Pancreas (tissue), 10 donors: ENCODE measurements around the gene LRMDA. TPM values are rescaled to one million over a fixed set of nuclear protein-coding genes. Genes with fewer than 3 reads are reported as not detected.
A peak's percentile ranks its signal among the peaks of the same experiment; 100 is the strongest.

ENCODE experiments used
- ATAC-seq, 4 donors: fragments of 200-7000 bp; cut with Tn5 transposase; one replicate each; pipeline versions ENCODE4 v1.8.0 to v1.9.1; 2020; ENCODE audit warnings: mild to moderate bottlenecking in 4 of 4, moderate library complexity in 4 of 4
- DNase-seq, 6 donors: peaks; one replicate each; pipeline ENCODE4 v3.0.0-alpha.2; 2020
- FAIRE-seq: peaks from 2 replicates; lab custom pipeline; 2012; peaks lifted over from hg19 to GRCh38; lab: Jason Lieb, UNC
- H3K27ac ChIP-seq, 4 donors: fragments of 200-600 bp; sonication (generic); 1 replicate in 3 of 4; 2 replicates in 1 of 4; pipeline versions ENCODE4 v1.5.0 to v1.8.0; 2020
- H3K27me3 ChIP-seq, 4 donors: fragments of 200-600 bp; one replicate each; pipeline ENCODE4 v1.8.0; 2021
- H3K36me3 ChIP-seq, 3 donors: fragments of 200-600 bp; sonication (generic) in 1 of 3; one replicate each; pipeline versions ENCODE4 v1.5.0 to v1.8.0; 2020 to 2021
- H3K4me1 ChIP-seq, 3 donors: fragments of 200-600 bp; one replicate each; pipeline ENCODE4 v1.8.0; 2021
- H3K4me3 ChIP-seq, 4 donors: fragments of 200-600 bp; sonication (generic) in 2 of 4; one replicate each; pipeline versions ENCODE4 v1.5.0 to v1.8.0; 2020 to 2021
- H3K9me3 ChIP-seq, 4 donors: fragments of 200-600 bp; one replicate each; pipeline ENCODE4 v1.8.0; 2021
- WGBS, 2 donors: extraction: QIAGEN DNeasy Blood & Tissue Kit; methylation state at CpG; one replicate each; pipeline ENCODE4 v1.1.7; 2013; 5-methylcytosine and 5-hydroxymethylcytosine counted together
- intact Hi-C, 3 donors: fragments of 100-400 bp; cut with DNase I; formaldehyde crosslinking; loops; one replicate each; pipeline versions ENCODE4 v1.11.1 to v1.14.2; 2022
- polyA plus RNA-seq, 2 donors: library from polyadenylated mRNA; stranded (reverse); fragments of 200-250 nt; gene quantifications; one replicate each; pipeline ENCODE4 v1.2.3, GENCODE V29; 2013
- total RNA-seq, 6 donors: library from RNA; stranded (reverse); fragmentation: NEBNext Ultra II Directional in 4 of 6; extraction: Animal tissue kit (Norgen Biotek cat#: 25700) in 4 of 6; gene quantifications; one replicate each; pipeline versions ENCODE4 v1.2.1 to v1.2.4, GENCODE V29; 2021 to 2023
- TF ChIP-seq, protein P1 (sequence below), 4 donors: fragments of 200-600 bp; sonication (generic) in 3 of 4; IDR thresholded peaks; one replicate each; pipeline versions ENCODE4 v1.5.0 to v1.8.0; 2021; ENCODE audit warnings: antibody characterized with exemption in 4 of 4
- donor health status: healthy with polysubstance abuse.
- donor health status: DM: no; HTN: no; CAD: no; lungs with moderate emphysema.
- donor health status: DM: no; HTN: no; CAD: no.
- donor health status: control.
- donor health status: control.
- donor health status: Bipolar disorder and iron deficiency.
- donor health status: DM: yes; HTN: yes; CAD: no.
- donor health status: DM: no; HTN: no; CAD: no.
- donor health status: DM: no; HTN: no; CAD: no.
- donor health status: DM: yes; HTN: yes; CAD: no.

LRMDA gene
- total and polyA plus RNA-seq, 8 donors = 4.6 to 21.2 (median 13.4) TPM

DNA sequence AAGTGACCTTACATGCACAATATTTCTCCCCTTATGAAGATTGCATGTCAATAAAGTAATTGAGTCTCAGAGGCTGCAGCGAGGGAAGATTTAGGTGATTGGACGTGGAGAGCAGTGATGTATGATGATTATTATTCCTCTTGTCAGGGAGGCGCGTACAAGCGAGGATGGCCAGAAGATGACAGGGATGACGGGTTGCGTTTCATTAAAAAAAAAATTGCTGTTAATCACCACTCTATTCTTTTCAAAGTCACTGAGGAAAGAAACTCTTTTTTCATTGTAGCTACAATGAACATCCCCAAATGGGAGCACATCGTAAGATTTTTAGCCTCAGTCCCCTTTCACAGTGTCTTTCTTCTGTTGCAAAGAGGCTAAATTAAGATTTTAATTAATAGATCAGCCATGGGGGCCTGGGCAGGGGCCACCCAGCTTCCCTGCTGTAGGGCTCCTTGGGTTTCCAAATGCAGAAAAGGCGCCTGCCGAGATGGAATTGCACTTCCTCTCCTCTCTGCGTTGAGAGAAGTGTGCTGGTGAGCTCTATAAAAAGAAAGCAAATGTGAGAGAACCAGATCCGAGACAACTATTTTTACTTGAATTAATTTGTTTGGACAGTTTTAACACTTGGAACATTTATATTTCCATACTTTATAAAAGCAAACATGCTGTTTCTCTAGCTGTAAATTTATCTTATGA is 998.1 kb downstream of the LRMDA start:
- H3K27me3 ChIP-seq = no peaks in the 10 kb centered on the region
- DNase-seq (no peak), FAIRE-seq (peak; percentile 51), ATAC-seq (peak in 3 of 4 donors; percentile 31 to 49 (median 49))
- intact Hi-C loops = no loop called here
- H3K9me3 ChIP-seq = no peaks in the 10 kb centered on the region
- H3K36me3 ChIP-seq = no peaks in the 10 kb centered on the region
- TF ChIP-seq, protein P1, sequence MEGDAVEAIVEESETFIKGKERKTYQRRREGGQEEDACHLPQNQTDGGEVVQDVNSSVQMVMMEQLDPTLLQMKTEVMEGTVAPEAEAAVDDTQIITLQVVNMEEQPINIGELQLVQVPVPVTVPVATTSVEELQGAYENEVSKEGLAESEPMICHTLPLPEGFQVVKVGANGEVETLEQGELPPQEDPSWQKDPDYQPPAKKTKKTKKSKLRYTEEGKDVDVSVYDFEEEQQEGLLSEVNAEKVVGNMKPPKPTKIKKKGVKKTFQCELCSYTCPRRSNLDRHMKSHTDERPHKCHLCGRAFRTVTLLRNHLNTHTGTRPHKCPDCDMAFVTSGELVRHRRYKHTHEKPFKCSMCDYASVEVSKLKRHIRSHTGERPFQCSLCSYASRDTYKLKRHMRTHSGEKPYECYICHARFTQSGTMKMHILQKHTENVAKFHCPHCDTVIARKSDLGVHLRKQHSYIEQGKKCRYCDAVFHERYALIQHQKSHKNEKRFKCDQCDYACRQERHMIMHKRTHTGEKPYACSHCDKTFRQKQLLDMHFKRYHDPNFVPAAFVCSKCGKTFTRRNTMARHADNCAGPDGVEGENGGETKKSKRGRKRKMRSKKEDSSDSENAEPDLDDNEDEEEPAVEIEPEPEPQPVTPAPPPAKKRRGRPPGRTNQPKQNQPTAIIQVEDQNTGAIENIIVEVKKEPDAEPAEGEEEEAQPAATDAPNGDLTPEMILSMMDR (IDR thresholded peaks at IDR 0.05) = no peak
- H3K27ac ChIP-seq = peak overlapping the region in 2 of 4 donors; percentile 34 to 64
- WGBS, 2 donors = 66 to 69% methylated on average over 12 of the region's 12 CpGs
- peak overlapping the region in 1 of 4 donors; percentile 10 for H3K4me3 ChIP-seq
- H3K4me1 ChIP-seq = peaks cover 12 to 41% (median 14%) of the 10 kb centered on the region in 3 donors

DNA sequence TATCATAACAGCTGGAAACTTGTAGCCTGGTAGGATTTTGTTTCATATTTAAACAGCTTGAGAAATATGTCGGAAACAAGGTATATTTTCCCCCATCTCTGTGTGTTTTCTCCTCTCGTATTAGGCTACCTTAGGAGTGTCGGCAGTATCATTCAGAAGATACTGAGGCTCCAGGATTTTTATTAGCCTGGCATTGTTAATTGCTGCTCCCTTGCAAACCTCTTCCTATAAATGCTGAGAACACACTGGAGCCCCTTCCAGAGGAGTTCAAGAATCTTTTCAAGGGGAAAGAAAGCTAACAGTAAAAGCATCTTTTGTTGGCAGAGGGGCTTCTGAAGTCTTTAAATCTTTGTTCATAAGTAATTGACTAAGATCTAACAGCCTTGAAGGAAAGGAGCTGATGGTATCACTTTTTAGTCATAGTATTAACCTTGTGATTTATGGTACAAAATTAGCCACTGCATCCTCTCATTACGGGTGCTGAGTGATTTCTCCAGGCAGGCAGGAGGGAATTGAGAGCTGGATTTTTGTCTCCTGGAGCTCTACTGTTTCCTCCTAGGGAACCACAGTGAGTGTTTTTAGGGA is 998.7 kb downstream of the LRMDA start:
- Histone ChIP-seq H3K4me3 (peak overlapping the region in 1 of 4 donors; percentile 10), H3K27me3 (no peaks in the 10 kb centered on the region), H3K36me3 (no peaks in the 10 kb centered on the region), H3K4me1 (peaks cover 12 to 41% (median 14%) of the 10 kb centered on the region in 3 donors), H3K27ac (peak overlapping the region in 3 of 4 donors; percentile 10 to 64 (median 34)), H3K9me3 (no peaks in the 10 kb centered on the region)
- WGBS, 2 donors = 21 to 22% methylated on average over 4 of the region's 4 CpGs
- DNase-seq (no peak), FAIRE-seq (no peak), ATAC-seq (peak in 2 of 4 donors; percentile 13 to 25)
- TF ChIP-seq, protein P1 (IDR thresholded peaks at IDR 0.05) = no peak
- intact Hi-C loops = no loop called here

- no peak overlapping the region for H3K4me3 ChIP-seq
- H3K27ac ChIP-seq = peak overlapping the region in 2 of 4 donors; percentile 61 to 66
- TF ChIP-seq, protein P1 (IDR thresholded peaks at IDR 0.05) = no peak
- peaks cover 12 to 41% (median 14%) of the 10 kb centered on the region in 3 donors for H3K4me1 ChIP-seq
- 90 to 92% methylated on average over 7 of the region's 7 CpGs for WGBS, 2 donors
- H3K27me3 ChIP-seq = no peaks in the 10 kb centered on the region
- intact Hi-C loops = no loop called here
- no peak for FAIRE-seq
- H3K36me3 ChIP-seq = no peaks in the 10 kb centered on the region
- ATAC-seq = peak in 1 of 4 donors; percentile 19
- DNase-seq = no peak
- no peaks in the 10 kb centered on the region for H3K9me3 ChIP-seq
These were observed 1000.9 kb downstream of the LRMDA start for GRCh38 chr10:76432016-76433012.

DNA sequence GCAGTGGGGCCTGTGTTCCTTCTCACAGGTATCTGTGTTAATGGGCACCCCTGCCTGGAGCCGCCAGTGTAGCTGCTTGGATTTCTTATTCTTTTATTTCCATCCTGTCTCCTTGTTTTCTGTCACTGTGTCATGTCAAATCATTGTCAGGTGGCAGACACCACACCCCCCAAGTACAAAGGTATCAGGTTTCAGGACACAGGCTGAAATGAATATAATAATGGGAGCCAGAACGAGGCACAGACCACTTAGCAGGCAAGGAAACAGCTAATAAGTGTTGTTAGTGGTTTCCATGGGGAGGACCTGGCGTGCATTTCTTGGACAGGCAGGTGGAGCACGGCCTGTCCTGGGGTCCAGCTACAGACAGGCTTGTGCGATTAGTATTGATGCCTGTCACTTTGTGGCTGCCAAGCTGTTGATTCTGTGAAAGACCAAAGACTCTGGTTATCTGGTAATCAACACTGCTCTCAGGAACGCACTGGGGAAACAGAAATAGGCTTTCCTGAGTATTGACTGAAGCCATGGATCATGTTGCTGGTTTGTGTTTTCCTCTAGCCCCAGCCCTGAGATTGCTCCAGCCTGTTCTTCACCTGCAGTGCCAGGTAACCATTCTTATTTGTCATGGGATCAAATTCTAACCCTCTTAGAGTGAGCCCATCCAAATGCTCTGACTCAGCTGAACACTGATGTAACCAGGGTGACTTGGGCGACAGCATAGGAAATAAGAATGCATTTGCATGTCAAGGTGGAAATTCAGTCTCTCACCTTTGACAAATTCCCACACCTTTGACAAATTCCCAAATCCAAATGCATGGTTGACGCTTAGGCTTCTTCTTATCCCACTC is 1002.0 kb downstream of the LRMDA start:
- FAIRE-seq = no peak
- WGBS, 2 donors = 46 to 53% methylated on average over 8 of the region's 8 CpGs
- DNase-seq = peak in 4 of 6 donors; percentile 24 to 51 (median 38)
- peak; percentile 61 to 81 (median 78) for ATAC-seq
- H3K36me3 ChIP-seq = no peaks in the 10 kb centered on the region
- intact Hi-C loops = no loop called here
- H3K27ac ChIP-seq = peak overlapping the region in 2 of 4 donors; percentile 61 to 66
- no peak overlapping the region for H3K4me3 ChIP-seq
- peaks cover 12 to 41% (median 12%) of the 10 kb centered on the region in 3 donors for H3K4me1 ChIP-seq
- TF ChIP-seq, protein P1 (IDR thresholded peaks at IDR 0.05) = no peak
- no peaks in the 10 kb centered on the region for H3K9me3 ChIP-seq
- H3K27me3 ChIP-seq = no peaks in the 10 kb centered on the region
